ENCODE measurements around the gene ADGRB3.

ADGRB3 gene

GRCh38 chr6:68726992-68727391, 91.9 kb downstream of the ADGRB3 start:
- no peaks in the 10 kb centered on the region for H3K9me3 ChIP-seq (replicated peaks; ENCODE audit: insufficient read depth, low read length)
- no peaks in the 10 kb centered on the region for H3K4me1 ChIP-seq (ENCODE audit: low read length)
- no peaks in the 10 kb centered on the region for H3K36me3 ChIP-seq (replicated peaks; ENCODE audit: insufficient read depth, low read length)
- H4K20me1 ChIP-seq (ENCODE audit: insufficient read depth, low read length) = no peaks in the 10 kb centered on the region
- no peaks in the 10 kb centered on the region for H3K79me2 ChIP-seq (ENCODE audit: low read length)
- no peak overlapping the region for H3K4me2 ChIP-seq (ENCODE audit: low read depth, low read length)
- H3K27ac ChIP-seq (ENCODE audit: low read length) = no peak overlapping the region
- H2AFZ ChIP-seq (ENCODE audit: low read length) = no peak overlapping the region
- H3K9ac ChIP-seq (ENCODE audit: low read length) = no peak overlapping the region
- H3K9me2 ChIP-seq (replicated peaks; ENCODE audit: insufficient read depth, low read length) = no peaks in the 10 kb centered on the region
- TF ChIP-seq EZH2phosphoT487 (IDR thresholded peaks at IDR 0.05; ENCODE audit: low read length) = no peak
- TF ChIP-seq CTCF (IDR thresholded peaks at IDR 0.05; ENCODE audit: low read length) = no peak
- TF ChIP-seq EZH2 (optimal IDR thresholded peaks at IDR 0.05; ENCODE audit: low read depth, low read length) = no peak
- no peaks in the 10 kb centered on the region for H3F3A ChIP-seq (ENCODE audit: insufficient read depth, low read length)
- DNase-seq = no peak
- no peak overlapping the region for H3K4me3 ChIP-seq (ENCODE audit: low read length)
- H3K27me3 ChIP-seq (replicated peaks; ENCODE audit: insufficient read depth, low read length) = no peaks in the 10 kb centered on the region

GRCh38 chr6:68727699-68728098, 92.6 kb downstream of the ADGRB3 start:
- Histone ChIP-seq H3K36me3 (replicated peaks; ENCODE audit: insufficient read depth, low read length) (no peaks in the 10 kb centered on the region), H3K4me3 (ENCODE audit: low read length) (no peak overlapping the region), H3K79me2 (ENCODE audit: low read length) (no peaks in the 10 kb centered on the region), H3F3A (ENCODE audit: insufficient read depth, low read length) (no peaks in the 10 kb centered on the region), H2AFZ (ENCODE audit: low read length) (no peak overlapping the region), H3K27ac (ENCODE audit: low read length) (no peak overlapping the region), H4K20me1 (ENCODE audit: insufficient read depth, low read length) (no peaks in the 10 kb centered on the region), H3K4me2 (ENCODE audit: low read depth, low read length) (no peak overlapping the region), H3K4me1 (ENCODE audit: low read length) (no peaks in the 10 kb centered on the region), H3K27me3 (replicated peaks; ENCODE audit: insufficient read depth, low read length) (no peaks in the 10 kb centered on the region), H3K9me3 (replicated peaks; ENCODE audit: insufficient read depth, low read length) (no peaks in the 10 kb centered on the region), H3K9ac (ENCODE audit: low read length) (no peak overlapping the region), H3K9me2 (replicated peaks; ENCODE audit: insufficient read depth, low read length) (no peaks in the 10 kb centered on the region)
- no peak for DNase-seq
- TF ChIP-seq EZH2phosphoT487 (IDR thresholded peaks at IDR 0.05; ENCODE audit: low read length) (no peak), CTCF (IDR thresholded peaks at IDR 0.05; ENCODE audit: low read length) (no peak), EZH2 (optimal IDR thresholded peaks at IDR 0.05; ENCODE audit: low read depth, low read length) (no peak)

GRCh38 chr6:68728159-68728979, 93.3 kb downstream of the ADGRB3 start:
- Histone ChIP-seq H3K4me3 (ENCODE audit: low read length) (no peak overlapping the region), H3K4me2 (ENCODE audit: low read depth, low read length) (no peak overlapping the region), H3K36me3 (replicated peaks; ENCODE audit: insufficient read depth, low read length) (no peaks in the 10 kb centered on the region), H4K20me1 (ENCODE audit: insufficient read depth, low read length) (no peaks in the 10 kb centered on the region), H2AFZ (ENCODE audit: low read length) (no peak overlapping the region), H3F3A (ENCODE audit: insufficient read depth, low read length) (no peaks in the 10 kb centered on the region), H3K9me2 (replicated peaks; ENCODE audit: insufficient read depth, low read length) (no peaks in the 10 kb centered on the region), H3K4me1 (ENCODE audit: low read length) (no peaks in the 10 kb centered on the region), H3K79me2 (ENCODE audit: low read length) (no peaks in the 10 kb centered on the region), H3K27ac (ENCODE audit: low read length) (no peak overlapping the region), H3K9ac (ENCODE audit: low read length) (no peak overlapping the region), H3K9me3 (replicated peaks; ENCODE audit: insufficient read depth, low read length) (no peaks in the 10 kb centered on the region), H3K27me3 (replicated peaks; ENCODE audit: insufficient read depth, low read length) (no peaks in the 10 kb centered on the region)
- DNase-seq = no peak
- TF ChIP-seq EZH2 (optimal IDR thresholded peaks at IDR 0.05; ENCODE audit: low read depth, low read length) (no peak), CTCF (IDR thresholded peaks at IDR 0.05; ENCODE audit: low read length) (no peak), EZH2phosphoT487 (IDR thresholded peaks at IDR 0.05; ENCODE audit: low read length) (no peak)
